Amygdala (tissue), 56 donors: ENCODE results near the gene CTNND2.
"Not testable (repeated sequence)": the region's sequence is repeated elsewhere in the genome, so short reads cannot be mapped to it uniquely, and the experiment has no call there.

Source experiments
- DNase-seq, 56 donors: peaks; one replicate each; lab custom pipeline; 2025; lab: John Stamatoyannopoulos, UW

CTNND2 gene

DNA sequence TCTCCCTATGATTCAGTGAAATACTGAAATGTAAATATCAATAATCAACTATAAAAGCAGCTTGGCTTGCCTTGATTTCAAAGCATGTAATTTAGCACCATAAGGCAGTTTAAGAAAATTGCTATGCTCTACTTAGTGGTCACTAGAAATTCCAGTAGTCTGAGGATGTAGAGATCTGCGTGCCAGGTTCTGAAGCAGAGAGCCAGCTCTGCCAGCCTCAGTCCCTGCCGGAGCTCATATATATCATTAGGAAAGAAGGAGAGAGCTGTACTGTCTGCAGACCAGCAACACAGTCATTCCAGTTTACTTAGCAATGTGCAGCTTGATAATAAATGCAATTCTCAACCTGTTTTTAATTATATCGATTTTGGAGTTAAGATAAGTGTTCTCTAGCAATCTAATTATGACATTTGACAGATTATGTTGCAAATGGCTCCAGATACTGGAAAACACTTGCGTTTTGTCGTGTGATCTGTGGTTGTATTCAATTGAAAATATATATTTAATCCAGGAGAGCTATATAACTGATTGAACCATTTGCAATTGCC, 540.5 kb downstream of the CTNND2 start:
- no peak for DNase-seq

DNA sequence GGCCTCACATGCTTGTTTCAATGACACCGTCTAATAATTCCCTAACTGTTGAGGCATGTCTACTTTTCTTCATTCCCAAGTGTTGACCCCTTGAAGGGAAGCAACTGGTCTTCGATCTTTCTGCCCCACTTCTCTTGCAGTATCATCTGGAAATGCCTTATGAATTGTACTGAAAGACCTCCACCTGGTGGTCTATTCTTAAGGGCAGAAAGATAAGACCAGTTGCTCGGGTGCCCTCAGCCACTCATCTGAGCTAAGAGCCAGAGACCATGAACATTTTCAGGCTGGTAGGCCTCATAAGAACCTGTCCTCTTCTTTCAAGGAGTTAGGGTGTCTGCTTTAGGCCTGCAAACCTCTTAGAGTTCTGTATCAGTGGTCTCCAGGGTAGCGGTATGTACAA, 542.5 kb downstream of the CTNND2 start:
- DNase-seq = no peak

GRCh38 chr5:11357928-11358327, 546.3 kb downstream of the CTNND2 start:
- no peak for DNase-seq

GRCh38 chr5:11355491-11355890, 548.8 kb downstream of the CTNND2 start:
- DNase-seq = peak in 1 of 56 donors; percentile 60

GRCh38 chr5:11346336-11346735, 557.9 kb downstream of the CTNND2 start:
- no peak for DNase-seq

DNA sequence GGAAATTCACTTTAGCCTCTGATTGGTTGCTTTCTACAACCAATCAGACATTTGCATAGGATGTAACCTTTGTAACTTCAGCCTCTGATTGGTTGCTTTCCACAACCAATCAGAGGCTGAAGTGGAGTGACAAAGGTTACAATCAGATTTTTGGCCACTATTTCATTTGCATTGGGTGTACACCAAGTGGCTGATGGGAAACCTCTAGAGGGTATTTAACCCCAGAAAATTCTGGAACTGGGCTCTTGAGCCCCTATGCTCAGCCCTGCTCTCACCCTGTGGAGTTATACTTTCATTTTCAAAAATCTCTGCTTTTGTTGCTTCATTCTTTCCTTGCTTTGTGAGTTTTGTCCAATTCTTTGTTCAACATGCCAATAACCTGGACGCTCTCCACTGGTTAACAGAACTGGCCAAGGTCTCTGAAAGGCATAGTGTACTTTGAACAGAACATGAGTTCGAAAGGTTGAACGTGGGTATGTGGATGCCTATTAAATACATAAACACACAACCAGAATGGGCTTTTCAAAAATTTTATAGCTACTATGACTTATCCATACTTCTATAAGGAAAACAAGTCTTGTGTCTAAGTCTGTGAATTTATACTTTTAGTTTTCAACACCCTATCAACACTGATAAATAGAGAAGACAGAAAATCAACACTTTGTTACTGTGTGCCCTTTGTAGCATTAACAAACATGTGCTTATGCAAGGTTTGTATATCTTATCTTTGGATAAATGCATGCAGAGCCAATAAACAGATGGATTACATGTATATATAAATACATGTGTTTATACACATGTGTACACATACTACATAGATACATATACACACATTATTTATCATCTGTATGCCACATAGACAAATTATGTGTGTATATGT, 568.1 kb downstream of the CTNND2 start:
- DNase-seq = no peak

DNA sequence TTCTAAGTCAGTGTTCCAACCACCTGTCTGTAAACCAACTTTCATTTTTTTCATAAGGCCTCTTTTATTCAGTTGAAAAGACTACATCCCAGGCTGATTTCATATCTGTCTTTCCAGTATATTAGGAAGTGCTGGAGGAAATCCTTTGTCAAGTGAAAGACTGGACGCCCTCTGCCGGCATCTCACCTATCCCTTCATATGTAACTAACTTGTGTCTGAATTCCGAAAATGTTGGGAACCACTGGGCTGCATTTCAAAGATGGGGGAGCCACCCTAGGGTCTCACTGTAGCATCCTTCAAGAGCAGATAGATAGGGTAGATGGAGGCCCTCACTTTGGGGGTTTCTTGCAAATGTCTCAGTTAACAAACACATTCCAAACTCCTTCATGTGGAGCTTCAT, 569.8 kb downstream of the CTNND2 start:
- no peak for DNase-seq

- DNase-seq = peak in 26 of 56 donors; percentile 6 to 54 (median 22)
Observed at GRCh38 chr5:11329679-11330078, 574.6 kb downstream of the CTNND2 start.

- DNase-seq = peak in 26 of 56 donors; percentile 9 to 53 (median 29)
Observed at GRCh38 chr5:11324521-11325289, 579.5 kb downstream of the CTNND2 start.

DNA sequence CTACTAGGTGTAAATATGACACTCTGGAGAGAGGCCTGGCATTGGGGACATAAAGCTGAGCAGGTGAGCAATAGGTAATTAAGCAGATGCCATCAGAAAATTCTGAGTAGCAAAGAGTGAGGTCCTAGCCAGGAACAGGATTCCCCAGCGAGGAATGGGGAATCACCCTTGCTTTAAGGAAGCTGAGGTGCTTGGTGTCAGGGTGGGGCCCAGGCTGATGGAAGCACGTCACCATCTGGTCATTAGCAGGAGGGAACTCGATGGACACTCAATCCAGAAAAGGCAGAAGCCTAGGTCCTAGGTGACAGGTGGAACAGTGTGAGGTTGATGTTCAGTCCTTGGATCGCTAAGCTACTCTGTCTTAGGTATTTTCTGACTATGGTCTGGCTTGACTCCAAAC, 580.5 kb downstream of the CTNND2 start:
- DNase-seq = no peak

- no peak for DNase-seq
Observed at GRCh38 chr5:11322133-11322532, 582.1 kb downstream of the CTNND2 start.

GRCh38 chr5:11319836-11320580, 584.2 kb downstream of the CTNND2 start:
- no peak for DNase-seq

DNA sequence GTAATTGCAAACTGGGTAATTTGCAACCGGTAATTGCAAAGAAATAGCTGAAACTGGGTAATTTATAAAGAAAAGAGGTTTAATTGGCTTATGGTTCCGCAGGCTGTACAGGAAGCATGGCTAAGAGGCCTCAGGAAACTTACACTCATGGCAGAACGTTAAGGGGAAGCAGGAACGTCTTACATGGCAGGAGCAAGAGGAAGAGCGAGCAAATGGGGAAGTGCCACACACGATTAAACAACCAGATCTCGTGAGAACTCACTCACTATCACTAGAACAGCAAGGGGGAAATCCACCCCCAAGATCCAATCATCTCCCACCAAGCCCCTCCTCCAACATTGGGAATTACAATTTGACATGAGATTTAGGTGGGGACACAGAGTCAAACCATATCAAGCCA, 590.6 kb downstream of the CTNND2 start:
- DNase-seq = not testable (repeated sequence)

DNA sequence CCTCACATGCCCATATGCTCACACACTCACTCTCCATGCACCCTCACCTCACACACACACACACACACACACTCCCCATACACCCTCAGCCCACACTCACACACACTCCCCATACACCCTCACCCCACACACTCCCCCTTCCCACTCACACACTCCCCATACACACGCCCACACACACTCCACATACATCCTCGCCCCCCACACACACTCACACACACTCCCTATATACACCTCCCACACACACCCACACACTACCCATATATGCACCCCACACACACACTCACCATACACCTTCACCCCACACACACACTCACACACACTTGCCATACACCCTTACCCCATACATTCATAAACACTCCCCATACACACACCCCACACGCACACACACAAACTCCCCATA, 592.5 kb downstream of the CTNND2 start:
- DNase-seq = no peak

- DNase-seq = no peak
Observed at GRCh38 chr5:11311272-11311671, 593.0 kb downstream of the CTNND2 start.

DNA sequence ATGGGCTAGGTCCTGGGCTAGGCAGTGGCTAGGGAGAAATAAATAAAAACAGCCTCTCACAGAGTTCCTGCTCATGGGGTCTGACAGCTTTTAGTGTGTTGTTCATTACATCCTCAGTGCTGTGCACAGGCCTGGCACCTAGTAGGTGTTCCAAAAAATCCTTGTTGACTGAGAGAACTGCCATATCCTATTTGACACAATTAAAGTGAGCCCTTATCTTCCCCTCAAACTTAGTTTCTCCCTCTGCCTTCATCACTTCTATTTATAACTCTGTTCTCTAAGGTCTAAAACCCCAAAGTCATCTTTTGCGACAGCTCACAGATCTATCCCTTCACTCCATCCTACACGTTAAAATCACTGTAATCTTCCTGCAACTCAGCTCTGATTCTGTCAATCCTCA, 594.1 kb downstream of the CTNND2 start:
- no peak for DNase-seq

- DNase-seq = no peak
Observed at GRCh38 chr5:11306365-11306764, 597.9 kb downstream of the CTNND2 start.

DNA sequence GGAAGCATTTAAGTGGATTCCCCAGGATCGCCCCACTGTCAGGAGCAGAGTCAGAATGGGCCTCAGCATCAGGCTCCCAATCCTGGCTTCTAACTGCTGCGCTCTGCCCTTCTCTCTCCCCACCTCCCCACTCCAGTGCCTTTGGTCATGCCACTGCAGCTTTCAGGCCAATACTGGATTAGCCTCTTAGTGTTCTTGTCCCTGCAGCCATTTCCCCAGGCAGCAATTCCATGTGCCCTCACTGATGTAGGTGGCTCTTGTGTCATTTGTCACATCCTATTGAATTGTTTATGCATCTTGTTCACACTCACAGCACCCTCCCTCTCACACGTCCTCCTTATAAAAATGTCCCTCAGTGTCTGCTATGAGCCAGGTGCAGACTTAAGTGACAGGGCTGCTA, 599.0 kb downstream of the CTNND2 start:
- no peak for DNase-seq

- DNase-seq = no peak
Observed at GRCh38 chr5:11304641-11305040, 599.6 kb downstream of the CTNND2 start.

DNA sequence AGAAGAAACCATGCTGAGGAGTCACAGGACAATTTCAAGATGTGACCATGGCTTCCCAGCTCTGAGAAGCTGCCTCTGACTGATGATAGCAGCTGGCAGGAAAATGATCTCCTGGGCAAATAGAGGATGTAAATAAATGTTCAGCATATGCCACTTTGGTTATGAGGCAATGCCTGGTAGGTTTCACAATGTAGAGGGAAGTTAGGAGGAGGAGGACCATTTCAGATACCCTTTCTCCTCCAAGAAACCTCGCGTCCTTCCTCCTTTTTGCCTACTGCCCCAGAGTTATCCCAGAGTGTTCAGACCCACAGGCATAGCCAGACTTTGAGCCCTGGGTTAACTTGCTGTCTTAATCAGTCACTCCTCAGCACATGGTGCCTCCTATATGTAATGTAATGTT, 601.6 kb downstream of the CTNND2 start:
- DNase-seq = no peak

DNA sequence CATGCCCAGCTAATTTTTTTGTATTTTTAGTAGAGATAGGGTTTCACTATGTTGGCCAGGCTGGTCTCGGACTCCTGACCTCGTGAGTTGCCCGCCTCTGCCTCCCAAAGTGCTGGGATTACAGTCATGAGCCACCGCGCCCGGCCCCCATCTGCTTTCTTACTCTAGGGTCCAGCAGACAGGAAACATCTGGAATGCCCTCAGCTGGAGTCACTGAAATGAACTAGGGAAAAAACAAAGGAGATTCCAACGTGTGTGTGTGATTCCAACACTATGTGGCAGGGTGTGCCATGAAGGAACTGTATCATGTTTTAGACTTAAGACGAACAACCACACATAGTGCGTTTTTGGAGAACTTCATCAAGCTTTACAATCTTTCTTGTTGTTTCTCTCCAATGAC, 603.1 kb downstream of the CTNND2 start:
- DNase-seq = no peak
